SK-N-SH treated with all-trans-retinoic acid at 6 μM for 48 hours (cell line): ENCODE data around the gene EGFL8.

Experiments used
- ATAC-seq: fragments of 200-7000 bp; cut with Tn5 transposase; 3 replicates; pipeline ENCODE4 v1.9.1; 2020; ENCODE audit warnings: mild to moderate bottlenecking, moderate library complexity
- ARNTL ChIP-seq: fragments of 450-650 bp; formaldehyde crosslinking; IDR thresholded peaks from 2 replicates; pipeline ENCODE4 v1.5.0; 2020; ENCODE audit warnings: low read depth, mild to moderate bottlenecking, moderate library complexity, borderline replicate concordance
- BACH2 ChIP-seq: fragments of 250-450 bp; sonication (Bioruptor Pico); IDR thresholded peaks from 2 replicates; pipeline ENCODE4 v1.9.0; 2021; ENCODE audit warnings: mild to moderate bottlenecking, borderline replicate concordance
- CSDC2 ChIP-seq: fragments of 250-450 bp; sonication (Bioruptor Pico); IDR thresholded peaks from 2 replicates; pipeline ENCODE4 v1.5.0; 2020; ENCODE audit warnings: mild to moderate bottlenecking, moderate library complexity
- ESRRG ChIP-seq: fragments of 250-450 bp; sonication (Bioruptor Pico); IDR thresholded peaks from 2 replicates; pipeline ENCODE4 v1.6.1; 2021; ENCODE audit warnings: mild to moderate bottlenecking
- GLIS3 ChIP-seq: fragments of 250-450 bp; sonication (Bioruptor Pico); IDR thresholded peaks from 2 replicates; pipeline ENCODE4 v1.5.0; 2020; ENCODE audit warnings: mild to moderate bottlenecking, moderate library complexity
- ISL1 ChIP-seq: fragments of 250-450 bp; sonication (Bioruptor Pico); IDR thresholded peaks from 2 replicates; pipeline ENCODE4 v2.1.2; 2022; ENCODE audit warnings: mild to moderate bottlenecking, moderate library complexity
- OSR1 ChIP-seq: fragments of 250-450 bp; sonication (Bioruptor Pico); IDR thresholded peaks from 2 replicates; pipeline ENCODE4 v1.8.0; 2022; ENCODE audit warnings: moderate library complexity, mild to moderate bottlenecking, inconsistent platforms
- PPARA ChIP-seq: fragments of 250-450 bp; sonication (Bioruptor Pico); IDR thresholded peaks from 2 replicates; pipeline ENCODE4 v1.5.0; 2020; ENCODE audit warnings: mild to moderate bottlenecking, borderline replicate concordance
- RARB ChIP-seq: fragments of 250-450 bp; sonication (Bioruptor Pico); IDR thresholded peaks from 2 replicates; pipeline ENCODE4 v1.8.0; 2021; ENCODE audit warnings: mild to moderate bottlenecking, moderate library complexity
- SNAI2 ChIP-seq: fragments of 250-450 bp; sonication (Bioruptor Pico); IDR thresholded peaks from 2 replicates; pipeline ENCODE4 v1.5.0; 2020; ENCODE audit warnings: mild to moderate bottlenecking, moderate library complexity
- TCF4 ChIP-seq: fragments of 250-450 bp; sonication (Bioruptor Pico); IDR thresholded peaks from 2 replicates; pipeline ENCODE4 v1.8.0; 2021; ENCODE audit warnings: mild to moderate bottlenecking, moderate library complexity, borderline replicate concordance
- TOX ChIP-seq: fragments of 250-450 bp; sonication (Bioruptor Pico); IDR thresholded peaks from 2 replicates; pipeline ENCODE4 v1.8.0; 2021; ENCODE audit warnings: mild to moderate bottlenecking, moderate library complexity, borderline replicate concordance
- ZC3H10 ChIP-seq: fragments of 250-450 bp; sonication (Bioruptor Pico); IDR thresholded peaks from 2 replicates; pipeline ENCODE4 v1.5.1; 2021; ENCODE audit warnings: mild to moderate bottlenecking, moderate library complexity
- ZFP3 ChIP-seq: fragments of 250-450 bp; sonication (Bioruptor Pico); IDR thresholded peaks from 2 replicates; pipeline ENCODE4 v1.5.0; 2020; ENCODE audit warnings: mild to moderate bottlenecking, moderate library complexity
- ZFP30 ChIP-seq: fragments of 450-650 bp; formaldehyde crosslinking; IDR thresholded peaks from 2 replicates; pipeline ENCODE4 v1.5.0; 2022; ENCODE audit warnings: mild to moderate bottlenecking, moderate library complexity
- ZNF565 ChIP-seq: fragments of 450-650 bp; formaldehyde crosslinking; conservative IDR thresholded peaks from 2 replicates; pipeline ENCODE4 v1.5.0; 2020; ENCODE audit warnings: low read depth, mild to moderate bottlenecking, moderate library complexity
- ZNF70 ChIP-seq: fragments of 450-650 bp; formaldehyde crosslinking; IDR thresholded peaks from 2 replicates; pipeline ENCODE4 v1.5.0; 2020; ENCODE audit warnings: mild to moderate bottlenecking, moderate library complexity
- ZNF8 ChIP-seq: fragments of 450-650 bp; formaldehyde crosslinking; IDR thresholded peaks from 2 replicates; pipeline ENCODE4 v1.5.0; 2020; ENCODE audit warnings: mild to moderate bottlenecking, moderate library complexity
- TF ChIP-seq, protein P1 (sequence below): fragments of 250-450 bp; sonication (Bioruptor Pico); IDR thresholded peaks from 2 replicates; pipeline ENCODE4 v1.8.0; 2021; ENCODE audit warnings: low read depth, mild to moderate bottlenecking, moderate library complexity, borderline replicate concordance
- TF ChIP-seq, protein P2 (sequence below): fragments of 250-450 bp; sonication (Bioruptor Pico); IDR thresholded peaks from 2 replicates; pipeline ENCODE4 v1.5.1; 2020; ENCODE audit warnings: low read depth, mild to moderate bottlenecking, moderate library complexity
- TF ChIP-seq, protein P3 (sequence below): fragments of 250-450 bp; sonication (Bioruptor Pico); IDR thresholded peaks from 2 replicates; pipeline ENCODE4 v1.8.0; 2020; ENCODE audit warnings: mild to moderate bottlenecking, moderate library complexity, borderline replicate concordance

Gene EGFL8

DNA sequence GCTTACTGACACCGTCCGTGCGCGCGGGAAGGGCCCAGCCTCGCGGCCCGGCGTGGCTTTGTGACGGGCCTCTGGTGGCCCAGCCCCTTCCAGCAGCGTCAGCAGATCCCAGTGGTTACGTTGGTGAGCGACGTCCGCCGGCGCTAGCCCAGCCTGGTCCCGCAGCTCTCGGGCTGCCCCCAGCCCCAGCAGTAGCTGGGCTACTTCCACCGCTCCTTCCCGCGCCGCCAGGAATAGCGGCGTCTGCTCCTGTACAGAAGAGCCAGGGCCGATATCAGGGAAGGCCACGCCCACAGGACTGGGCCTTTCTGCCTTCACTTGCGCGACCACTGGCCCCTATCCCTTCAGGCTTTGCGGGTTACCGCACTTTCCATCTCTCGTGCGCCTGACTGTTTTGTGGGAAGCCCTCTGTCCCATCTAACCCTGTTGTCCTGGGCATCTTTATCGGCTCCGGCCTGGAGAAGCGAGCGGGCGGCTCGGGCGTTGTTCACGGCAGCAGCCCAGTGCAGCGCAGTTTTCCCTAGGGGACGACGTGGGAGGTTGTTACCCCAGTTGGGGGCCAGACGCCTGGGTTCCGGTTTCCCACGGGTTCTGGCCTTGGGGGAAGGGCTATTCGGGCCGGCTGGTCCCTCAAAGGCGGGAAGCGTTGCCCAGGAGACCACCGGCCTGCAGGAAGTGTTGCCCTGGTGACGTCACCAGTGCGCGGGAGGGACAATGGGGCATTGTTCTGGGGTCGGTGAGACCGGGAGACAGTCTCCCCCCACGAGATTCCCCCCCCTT is 31.7 kb downstream of the EGFL8 start (continued):
- TF ChIP-seq ZFP3 (CRISPR knock-in tag), result peak; percentile 10; the same call in 1 of the 2 replicates
- TF ChIP-seq OSR1 (CRISPR knock-in tag), result no peak
- no peak; the same call in 1 of the 2 replicates for TF ChIP-seq TOX (CRISPR knock-in tag)
- TF ChIP-seq ARNTL (CRISPR knock-in tag), result no peak
- no peak for TF ChIP-seq TCF4 (CRISPR knock-in tag)
- TF ChIP-seq ZFP30 (CRISPR knock-in tag), result peak; percentile 22; the same call in 1 of the 2 replicates
- no peak for TF ChIP-seq RARB (CRISPR knock-in tag)
- TF ChIP-seq CSDC2 (CRISPR knock-in tag), result no peak
- peak; percentile 5; the same call in 1 of the 2 replicates for TF ChIP-seq ZNF8 (CRISPR knock-in tag)
- no peak for TF ChIP-seq ZNF70 (CRISPR knock-in tag)
- no peak for TF ChIP-seq PPARA
- TF ChIP-seq, protein P1, sequence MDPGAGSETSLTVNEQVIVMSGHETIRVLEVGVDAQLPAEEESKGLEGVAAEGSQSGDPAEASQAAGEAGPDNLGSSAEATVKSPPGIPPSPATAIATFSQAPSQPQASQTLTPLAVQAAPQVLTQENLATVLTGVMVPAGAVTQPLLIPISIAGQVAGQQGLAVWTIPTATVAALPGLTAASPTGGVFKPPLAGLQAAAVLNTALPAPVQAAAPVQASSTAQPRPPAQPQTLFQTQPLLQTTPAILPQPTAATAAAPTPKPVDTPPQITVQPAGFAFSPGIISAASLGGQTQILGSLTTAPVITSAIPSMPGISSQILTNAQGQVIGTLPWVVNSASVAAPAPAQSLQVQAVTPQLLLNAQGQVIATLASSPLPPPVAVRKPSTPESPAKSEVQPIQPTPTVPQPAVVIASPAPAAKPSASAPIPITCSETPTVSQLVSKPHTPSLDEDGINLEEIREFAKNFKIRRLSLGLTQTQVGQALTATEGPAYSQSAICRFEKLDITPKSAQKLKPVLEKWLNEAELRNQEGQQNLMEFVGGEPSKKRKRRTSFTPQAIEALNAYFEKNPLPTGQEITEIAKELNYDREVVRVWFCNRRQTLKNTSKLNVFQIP, result no peak
- TF ChIP-seq BACH2 (CRISPR knock-in tag), result no peak
- peak; percentile 14; the same call in 1 of the 2 replicates for TF ChIP-seq GLIS3
- TF ChIP-seq, protein P2, sequence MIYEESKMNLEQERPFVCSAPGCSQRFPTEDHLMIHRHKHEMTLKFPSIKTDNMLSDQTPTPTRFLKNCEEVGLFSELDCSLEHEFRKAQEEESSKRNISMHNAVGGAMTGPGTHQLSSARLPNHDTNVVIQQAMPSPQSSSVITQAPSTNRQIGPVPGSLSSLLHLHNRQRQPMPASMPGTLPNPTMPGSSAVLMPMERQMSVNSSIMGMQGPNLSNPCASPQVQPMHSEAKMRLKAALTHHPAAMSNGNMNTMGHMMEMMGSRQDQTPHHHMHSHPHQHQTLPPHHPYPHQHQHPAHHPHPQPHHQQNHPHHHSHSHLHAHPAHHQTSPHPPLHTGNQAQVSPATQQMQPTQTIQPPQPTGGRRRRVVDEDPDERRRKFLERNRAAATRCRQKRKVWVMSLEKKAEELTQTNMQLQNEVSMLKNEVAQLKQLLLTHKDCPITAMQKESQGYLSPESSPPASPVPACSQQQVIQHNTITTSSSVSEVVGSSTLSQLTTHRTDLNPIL (CRISPR knock-in tag), result peak; percentile 46; the same call in 1 of the 2 replicates
- 0 out of 2 replicates have a peak, but pooled peaks have one; percentile 44 for TF ChIP-seq ZC3H10 (CRISPR knock-in tag)
- no peak for TF ChIP-seq ISL1 (CRISPR knock-in tag)
- no peak for TF ChIP-seq SNAI2 (CRISPR knock-in tag)

DNA sequence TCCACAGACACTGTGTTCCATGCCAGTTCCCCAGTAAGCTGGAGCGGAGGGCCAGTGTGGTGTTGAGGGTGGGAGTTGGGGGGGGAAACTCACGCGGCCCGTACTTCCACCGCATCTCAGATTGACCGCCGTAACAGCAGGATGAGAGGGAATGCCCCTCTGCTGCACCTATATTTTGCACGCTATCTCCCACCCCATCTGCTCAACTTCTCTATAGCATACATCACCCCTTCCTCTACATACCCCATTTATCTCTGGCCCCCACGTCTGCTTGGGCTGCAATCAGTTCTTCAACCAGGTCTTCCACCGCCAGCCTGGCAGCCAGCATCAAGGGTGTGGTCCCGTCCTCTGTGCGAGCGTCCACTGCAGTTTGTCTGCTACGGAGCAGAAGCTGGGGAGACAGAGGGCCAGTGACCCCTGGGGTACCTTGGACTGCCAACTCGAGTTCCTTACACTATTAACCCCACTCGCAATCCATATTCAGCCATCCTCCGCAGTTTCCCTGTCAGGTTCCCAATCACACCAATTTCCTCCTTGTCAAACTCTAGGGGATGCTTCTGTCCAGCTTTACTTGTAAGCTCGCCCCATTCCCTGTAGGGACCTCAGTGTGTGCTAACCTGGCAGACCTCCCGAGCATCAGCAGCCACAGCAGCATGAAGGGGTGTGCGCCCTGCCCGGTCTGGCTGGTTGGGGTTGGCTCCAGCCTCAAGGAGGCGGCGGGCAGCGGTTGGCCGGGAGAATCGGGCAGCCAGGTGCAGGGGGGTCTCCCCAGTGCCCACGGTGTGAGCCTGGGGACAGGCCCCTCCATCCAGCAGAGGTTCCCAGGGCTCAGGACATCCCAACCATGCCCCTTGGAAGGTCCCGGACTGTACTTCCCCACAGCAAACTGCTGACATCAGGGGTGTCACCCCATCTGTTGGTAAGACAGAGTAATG is 32.6 kb downstream of the EGFL8 start:
- TF ChIP-seq, protein P1, result no peak
- no peak for TF ChIP-seq OSR1 (CRISPR knock-in tag)
- no peak for TF ChIP-seq ZFP30 (CRISPR knock-in tag)
- 0 out of 2 replicates have a peak, but pooled peaks have one; percentile 2 for TF ChIP-seq ZFP3 (CRISPR knock-in tag)
- no peak for TF ChIP-seq ZNF70 (CRISPR knock-in tag)
- TF ChIP-seq, protein P3, sequence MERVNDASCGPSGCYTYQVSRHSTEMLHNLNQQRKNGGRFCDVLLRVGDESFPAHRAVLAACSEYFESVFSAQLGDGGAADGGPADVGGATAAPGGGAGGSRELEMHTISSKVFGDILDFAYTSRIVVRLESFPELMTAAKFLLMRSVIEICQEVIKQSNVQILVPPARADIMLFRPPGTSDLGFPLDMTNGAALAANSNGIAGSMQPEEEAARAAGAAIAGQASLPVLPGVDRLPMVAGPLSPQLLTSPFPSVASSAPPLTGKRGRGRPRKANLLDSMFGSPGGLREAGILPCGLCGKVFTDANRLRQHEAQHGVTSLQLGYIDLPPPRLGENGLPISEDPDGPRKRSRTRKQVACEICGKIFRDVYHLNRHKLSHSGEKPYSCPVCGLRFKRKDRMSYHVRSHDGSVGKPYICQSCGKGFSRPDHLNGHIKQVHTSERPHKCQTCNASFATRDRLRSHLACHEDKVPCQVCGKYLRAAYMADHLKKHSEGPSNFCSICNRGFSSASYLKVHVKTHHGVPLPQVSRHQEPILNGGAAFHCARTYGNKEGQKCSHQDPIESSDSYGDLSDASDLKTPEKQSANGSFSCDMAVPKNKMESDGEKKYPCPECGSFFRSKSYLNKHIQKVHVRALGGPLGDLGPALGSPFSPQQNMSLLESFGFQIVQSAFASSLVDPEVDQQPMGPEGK (CRISPR knock-in tag), result peak; percentile 99; the same call in 1 of the 2 replicates
- TF ChIP-seq ZNF565 (CRISPR knock-in tag), result no peak
- TF ChIP-seq ZC3H10 (CRISPR knock-in tag), result 0 out of 2 replicates have a peak, but pooled peaks have one; percentile 1
- TF ChIP-seq ESRRG, result no peak
- TF ChIP-seq, protein P2 (CRISPR knock-in tag), result no peak
- no peak for TF ChIP-seq PPARA
- TF ChIP-seq TOX (CRISPR knock-in tag), result no peak
- no peak for TF ChIP-seq ISL1 (CRISPR knock-in tag)
- no peak for ATAC-seq
